ENCODE data around the gene WNK4.

WNK4 gene

GRCh38 chr17:42795061-42795460 is 14.7 kb downstream of the WNK4 start:
- DNase-seq (ENCODE audit: low read depth, low spot score), result no peak
- no peak overlapping the region for H3K27ac ChIP-seq

DNA sequence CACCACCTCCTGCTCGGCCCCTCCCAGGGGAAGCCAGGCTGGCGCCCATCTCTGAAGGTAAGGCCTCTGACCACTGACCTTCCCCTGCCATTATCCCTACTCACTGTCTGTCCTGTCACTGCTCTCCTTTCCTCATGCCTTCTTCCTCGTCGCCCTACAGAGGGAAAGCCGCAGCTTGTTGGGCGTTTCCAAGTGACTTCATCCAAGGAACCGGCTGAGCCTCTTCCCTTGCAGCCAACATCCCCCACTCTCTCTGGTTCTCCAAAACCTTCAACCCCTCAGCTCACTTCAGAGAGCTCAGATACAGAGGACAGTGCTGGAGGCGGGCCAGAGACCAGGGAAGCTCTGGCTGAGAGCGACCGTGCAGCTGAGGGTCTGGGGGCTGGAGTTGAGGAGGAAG is 15.1 kb downstream of the WNK4 start:
- no peak overlapping the region for H3K27ac ChIP-seq
- no peak for DNase-seq (ENCODE audit: low read depth, low spot score)

GRCh38 chr17:42796066-42796758 is 15.8 kb downstream of the WNK4 start:
- no peak overlapping the region for H3K27ac ChIP-seq
- DNase-seq (ENCODE audit: low read depth, low spot score), result no peak

GRCh38 chr17:42797067-42798007 is 16.9 kb downstream of the WNK4 start:
- peak overlapping the region; percentile 17 for H3K27ac ChIP-seq
- DNase-seq (ENCODE audit: low read depth, low spot score), result no peak

DNA sequence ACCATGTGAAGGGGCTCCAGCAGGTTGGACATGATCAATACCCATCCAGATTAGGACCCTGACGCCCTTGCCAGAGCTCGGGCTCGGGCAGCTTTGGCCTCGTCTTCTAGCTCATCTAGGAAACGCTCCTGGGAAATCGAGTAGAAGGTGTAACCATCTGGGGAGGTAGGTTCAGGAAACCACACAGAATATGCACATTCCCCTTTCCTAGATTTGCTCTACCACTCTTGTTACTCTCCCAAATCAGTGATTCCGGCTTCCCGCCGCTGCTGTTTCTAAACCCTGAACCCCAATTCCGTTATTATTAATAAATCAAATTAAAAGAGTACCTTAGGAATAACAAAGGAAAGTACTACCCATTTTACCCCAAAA is 17.6 kb downstream of the WNK4 start:
- H3K27ac ChIP-seq, result peak overlapping the region; percentile 17
- DNase-seq (ENCODE audit: low read depth, low spot score), result no peak

DNA sequence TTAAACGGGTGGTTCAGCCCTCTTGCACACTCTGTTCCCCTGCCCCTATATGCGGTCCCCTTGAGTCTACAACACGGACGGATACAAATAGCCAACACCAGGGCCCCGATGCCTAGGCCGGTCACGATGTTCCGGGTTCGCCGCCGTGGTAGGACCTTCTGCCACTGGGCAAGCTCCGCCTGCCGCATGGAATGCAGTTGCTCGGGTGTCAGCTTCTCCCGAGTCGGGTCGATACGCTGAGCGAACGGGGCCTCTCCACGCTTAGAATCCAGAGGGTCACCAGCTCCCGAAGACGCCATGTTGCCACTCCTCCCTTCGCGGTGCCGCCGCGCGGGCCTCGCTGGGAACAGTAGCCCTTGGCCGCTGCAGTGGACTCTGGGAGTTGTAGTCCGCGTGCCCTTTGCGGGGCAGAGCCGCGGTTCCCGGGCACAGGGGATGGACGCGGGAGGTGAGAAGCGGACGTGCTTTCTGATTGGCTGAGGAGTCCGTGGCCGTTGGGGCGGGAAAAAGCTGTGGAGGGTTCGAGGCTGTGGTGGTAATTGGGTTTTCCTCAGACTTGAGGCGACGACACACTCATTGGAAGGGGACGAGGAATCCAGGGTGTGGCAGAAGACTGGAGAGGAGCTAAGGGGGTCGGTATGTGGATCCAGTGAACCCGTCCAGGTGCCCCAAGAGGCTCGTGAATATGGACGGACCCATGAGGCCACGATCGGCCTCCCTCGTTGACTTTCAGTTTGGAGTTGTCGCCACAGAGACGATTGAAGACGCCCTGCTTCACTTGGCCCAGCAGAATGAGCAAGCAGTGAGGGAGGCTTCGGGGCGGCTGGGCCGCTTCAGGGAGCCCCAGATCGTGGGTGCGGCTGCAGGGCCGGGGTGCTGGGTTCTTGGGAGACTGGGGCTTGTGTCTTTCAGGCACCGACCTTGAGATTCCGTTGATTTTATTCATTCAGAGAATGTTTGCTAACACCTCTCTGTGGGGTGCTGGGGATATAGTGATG is 18.3 kb downstream of the WNK4 start, which contains the start of the genes CNTD1 and COA3:
Gene CNTD1, plus strand, starts transcription at position 479 of the 998 bp plus-strand sequence. Its CDS starts 207 bp downstream, at position 686.
Gene COA3, minus strand, starts transcription at position 322 of the 998 bp plus-strand sequence. Its CDS starts 23 bp downstream, at position 299.
- peak within 1 kb of the TSS; percentile 17 for H3K27ac ChIP-seq
- DNase-seq (ENCODE audit: low read depth, low spot score), result no peak

DNA sequence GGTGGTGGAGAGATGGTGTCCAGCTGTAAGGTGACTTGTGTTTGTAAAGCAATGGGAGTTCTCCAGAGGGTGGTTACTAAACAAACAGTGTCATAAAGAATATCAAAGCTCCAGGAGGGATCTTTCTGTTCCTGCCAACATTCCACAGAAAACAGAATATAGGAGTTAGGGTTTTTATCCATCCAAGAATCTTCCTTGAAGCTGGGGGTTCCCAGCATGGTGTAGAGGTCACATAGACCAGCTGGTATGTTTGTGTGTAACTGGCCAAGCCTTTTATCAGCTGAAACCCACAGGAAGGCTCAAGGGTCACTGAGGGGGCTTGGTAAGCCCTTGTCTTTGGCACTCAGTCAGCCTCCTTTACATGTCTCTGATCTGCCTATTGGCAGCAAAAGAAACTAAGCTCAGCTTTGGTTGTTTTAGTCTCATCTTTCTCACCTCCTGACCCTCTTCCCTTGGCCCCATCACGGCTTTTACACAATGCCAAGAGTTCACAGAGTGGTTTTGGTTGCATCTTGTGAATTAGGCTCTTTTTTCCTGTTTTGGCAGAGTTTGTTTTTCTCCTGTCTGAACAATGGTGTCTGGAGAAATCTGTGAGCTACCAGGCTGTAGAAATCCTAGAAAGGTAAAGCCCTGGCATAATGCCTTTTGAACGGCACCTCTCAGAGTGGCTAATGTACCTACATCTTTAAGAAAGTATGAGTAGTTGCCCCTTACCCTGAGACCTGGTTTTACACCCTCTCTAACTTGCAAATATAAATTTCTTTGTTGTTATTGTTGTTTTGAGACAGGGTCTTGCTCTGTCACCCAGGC is 22.9 kb downstream of the WNK4 start:
- DNase-seq (ENCODE audit: low read depth, low spot score), result no peak
- H3K27ac ChIP-seq, result no peak overlapping the region

- no peak for DNase-seq (ENCODE audit: low read depth, low spot score)
Measured at GRCh38 chr17:42804918-42805367, 24.5 kb downstream of the WNK4 start.

DNA sequence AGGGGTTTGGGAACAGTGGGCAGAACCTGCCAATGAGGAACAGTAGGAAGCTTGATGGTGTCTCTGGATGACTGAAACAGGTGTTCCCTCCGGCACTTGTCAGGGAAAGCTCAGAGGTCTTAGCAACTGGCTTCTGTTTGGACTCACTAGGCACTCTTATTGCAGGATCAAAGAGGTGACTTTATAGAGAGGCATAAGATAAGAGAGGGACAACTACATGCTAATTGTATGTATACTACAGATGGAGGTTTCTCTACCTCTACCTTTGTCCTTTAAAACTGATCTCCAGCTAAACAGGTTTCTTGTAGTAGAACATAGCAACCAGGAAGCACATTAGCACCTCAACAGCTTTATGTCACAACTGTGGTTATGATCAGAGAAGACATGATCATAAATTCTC is 25.8 kb downstream of the WNK4 start:
- no peak for DNase-seq (ENCODE audit: low read depth, low spot score)

More at GRCh38 chr17:42804918-42805367, 24.5 kb downstream of the WNK4 start:
- no peak overlapping the region for H3K27ac ChIP-seq

GRCh38 chr17:42809250-42809649 is 28.8 kb downstream of the WNK4 start:
- no peak overlapping the region for H3K27ac ChIP-seq
- DNase-seq (ENCODE audit: low read depth, low spot score), result no peak

More for the DNA sequence above, 25.8 kb downstream of the WNK4 start:
- H3K27ac ChIP-seq, result no peak overlapping the region

GRCh38 chr17:42814633-42815399 is 34.4 kb downstream of the WNK4 start:
- H3K27ac ChIP-seq, result no peak overlapping the region
- DNase-seq (ENCODE audit: low read depth, low spot score), result no peak

DNA sequence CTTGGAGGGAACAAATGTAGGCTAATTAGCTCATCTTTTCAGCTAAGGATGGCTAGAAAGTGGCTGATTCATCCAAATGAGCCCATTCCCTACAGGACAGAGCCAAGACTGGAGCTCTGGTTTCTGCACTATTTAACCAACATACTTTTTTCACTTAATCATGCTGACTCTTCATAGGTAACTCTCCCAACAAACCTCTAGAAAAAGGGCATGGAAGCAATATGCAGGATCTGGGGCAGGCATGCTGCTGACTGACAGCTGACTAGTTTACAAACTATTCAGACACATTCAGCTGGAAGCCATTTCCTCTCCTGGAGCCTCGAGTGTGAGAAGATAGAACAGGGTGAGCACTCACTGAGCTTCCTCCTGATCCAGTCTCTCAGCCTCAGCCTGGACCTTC is 37.5 kb downstream of the WNK4 start:
- H3K27ac ChIP-seq, result peak overlapping the region; percentile 67
- DNase-seq (ENCODE audit: low read depth, low spot score), result peak; percentile 36

DNA sequence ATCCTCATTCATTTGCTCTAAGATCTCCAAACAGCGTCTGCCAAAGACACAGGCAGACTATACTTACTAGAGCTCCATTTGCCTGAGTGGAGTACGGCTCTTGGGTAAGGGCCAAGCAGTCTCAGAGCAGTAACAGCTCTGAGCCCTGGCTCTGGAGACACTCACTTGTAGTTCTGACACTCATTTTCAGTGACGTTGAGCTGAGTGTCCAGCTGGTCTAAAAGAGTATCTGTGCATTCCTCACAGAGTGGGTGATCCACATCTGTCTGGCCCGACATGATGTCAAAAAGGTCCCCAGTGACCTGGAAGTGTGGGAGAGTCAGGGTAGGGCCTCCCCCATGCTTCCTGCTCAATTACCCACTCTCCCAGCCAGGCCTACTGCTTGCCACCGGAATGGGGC is 38.0 kb downstream of the WNK4 start:
- DNase-seq (ENCODE audit: low read depth, low spot score), result no peak
- peak overlapping the region; percentile 67 for H3K27ac ChIP-seq

DNA sequence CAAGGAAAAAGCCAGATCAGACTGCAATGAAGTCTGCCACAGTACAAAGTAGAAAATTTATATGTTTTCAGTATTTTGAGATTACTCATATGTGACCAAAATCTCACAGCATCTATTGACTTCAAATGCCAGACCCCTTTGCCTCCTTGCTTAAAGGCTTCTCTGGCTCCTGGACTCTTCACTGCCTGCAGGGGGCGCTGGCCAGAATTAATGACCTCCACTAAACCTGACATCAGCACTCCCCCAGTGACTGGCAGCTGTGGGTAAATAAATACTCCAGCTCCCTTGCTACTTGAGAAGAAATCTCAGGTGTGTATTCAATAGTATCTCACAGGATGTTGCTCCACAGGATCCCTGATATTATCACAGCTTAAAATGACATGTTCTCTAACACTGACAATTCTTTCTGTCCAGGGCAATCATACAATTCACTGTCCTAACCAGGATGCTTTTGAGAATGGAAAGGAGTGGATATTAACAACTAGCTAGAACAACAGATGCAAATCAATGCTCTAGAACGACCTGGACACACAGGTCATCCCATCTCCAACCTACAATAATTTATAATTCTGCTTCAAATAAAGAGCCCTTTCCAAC is 39.6 kb downstream of the WNK4 start:
- H3K27ac ChIP-seq, result no peak overlapping the region

DNA sequence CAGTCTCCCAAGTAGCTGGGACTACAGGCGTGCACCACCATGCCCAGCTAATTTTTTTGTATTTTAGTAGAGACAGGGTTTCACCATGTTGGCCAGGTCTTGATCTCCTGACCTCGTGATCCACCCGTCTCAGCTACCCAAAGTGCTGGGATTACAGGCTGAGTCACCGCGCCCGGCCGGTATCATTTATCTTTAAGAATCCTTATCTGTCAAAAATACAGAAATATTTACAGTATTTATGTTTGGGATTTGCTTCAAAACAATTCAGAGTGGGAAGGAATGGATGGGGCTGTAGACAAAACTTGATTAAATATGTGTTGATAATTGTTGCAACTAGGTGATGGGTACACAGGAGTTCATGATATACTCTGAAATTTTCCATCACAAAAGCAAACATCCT is 40.8 kb downstream of the WNK4 start:
- no peak for DNase-seq (ENCODE audit: low read depth, low spot score)
- H3K27ac ChIP-seq, result no peak overlapping the region

More for the DNA sequence above, 39.6 kb downstream of the WNK4 start:
- no peak for DNase-seq (ENCODE audit: low read depth, low spot score)

GRCh38 chr17:42827472-42827871 is 47.1 kb downstream of the WNK4 start:
- no peak overlapping the region for H3K27ac ChIP-seq
- no peak for DNase-seq (ENCODE audit: low read depth, low spot score)

DNA sequence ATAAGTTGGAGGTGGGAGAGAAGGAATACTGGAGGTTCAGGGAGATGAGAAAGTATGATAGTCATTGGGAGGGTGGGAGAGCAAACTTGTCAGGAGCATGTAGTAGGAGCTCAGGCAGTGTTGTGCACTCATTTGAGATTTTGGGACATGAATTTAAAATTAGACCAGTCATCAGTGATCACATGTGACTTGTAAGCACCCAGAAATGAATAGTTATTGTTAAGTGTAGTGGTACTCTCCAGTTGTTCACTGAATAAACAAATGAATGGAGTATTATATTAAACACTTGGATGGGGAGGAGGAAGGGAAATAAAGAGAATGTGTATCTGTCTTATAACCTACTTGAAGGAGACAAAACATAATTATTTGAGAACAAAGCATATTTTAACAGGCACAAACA is 50.6 kb downstream of the WNK4 start:
- H3K27ac ChIP-seq, result no peak overlapping the region
- DNase-seq (ENCODE audit: low read depth, low spot score), result no peak

Data from epithelial cell of prostate (primary cell).